ENCODE measurements around the gene PDE11A. TPM values are rescaled to one million over a fixed set of nuclear protein-coding genes. Genes with fewer than 3 reads are reported as not detected.

Gene PDE11A
- total RNA-seq, 2 experiments from 2014 or later: not detected

GRCh38 chr2:177784745-177785067 lies 287.9 kb downstream of the PDE11A start:
- no peak for TF ChIP-seq CTCF (IDR thresholded peaks at IDR 0.05)
- no peak for DNase-seq
- intact Hi-C loops (cut with micrococcal nuclease): no loop called here
- peak overlapping the region; percentile 36 for H3K4me3 Mint-ChIP-seq
- H3K27ac Mint-ChIP-seq: peak overlapping the region; percentile 81
- no peaks in the 10 kb centered on the region for H3K36me3 Mint-ChIP-seq (ENCODE audit: low read depth)
- peak; percentile 25 for ATAC-seq
- H3K27me3 Mint-ChIP-seq: no peaks in the 10 kb centered on the region
- peaks cover 1% of the 10 kb centered on the region for H3K9me3 Mint-ChIP-seq
- CTCF ChIA-PET: interaction anchor here (1.6 kb wide), 1 partner anchor 11 kb away, joined by 7 read pairs; no protein-coding TSS in a partner anchor
- POLR2A ChIA-PET: no interaction called here
- peaks cover 43% of the 10 kb centered on the region for H3K4me1 Mint-ChIP-seq (ENCODE audit: low read depth)

GRCh38 chr2:177783835-177784744 lies 288.5 kb downstream of the PDE11A start:
- Mint-ChIP-seq H3K27me3 (no peaks in the 10 kb centered on the region), H3K4me1 (ENCODE audit: low read depth) (peaks cover 43% of the 10 kb centered on the region), H3K4me3 (peak overlapping the region; percentile 36), H3K36me3 (ENCODE audit: low read depth) (no peaks in the 10 kb centered on the region), H3K27ac (peak overlapping the region; percentile 81), H3K9me3 (peaks cover 1% of the 10 kb centered on the region)
- ChIA-PET CTCF (interaction anchor here (0.7 to 1.6 kb wide), 2 partner anchors 11 to 21 kb away, joined by 3 to 7 read pairs; no protein-coding TSS in a partner anchor), POLR2A (no interaction called here)
- intact Hi-C loops (cut with micrococcal nuclease): no loop called here
- peak; percentile 75 for ATAC-seq
- DNase-seq: peak; percentile 14
- TF ChIP-seq CTCF (IDR thresholded peaks at IDR 0.05): no peak

- Mint-ChIP-seq H3K9me3 (peaks cover 1% of the 10 kb centered on the region), H3K4me3 (no peak overlapping the region), H3K27me3 (no peaks in the 10 kb centered on the region), H3K27ac (no peak overlapping the region), H3K4me1 (ENCODE audit: low read depth) (peaks cover 43% of the 10 kb centered on the region), H3K36me3 (ENCODE audit: low read depth) (no peaks in the 10 kb centered on the region)
- TF ChIP-seq CTCF (IDR thresholded peaks at IDR 0.05): no peak
- DNase-seq (no peak), ATAC-seq (no peak)
- POLR2A ChIA-PET: no interaction called here
- CTCF ChIA-PET: interaction anchor here (0.7 kb wide), 1 partner anchor 20 kb away, joined by 3 read pairs; no protein-coding TSS in a partner anchor
- intact Hi-C loops (cut with micrococcal nuclease): no loop called here
These were observed 289.5 kb downstream of the PDE11A start for GRCh38 chr2:177783091-177783490.

GRCh38 chr2:177782613-177783012 lies 290.0 kb downstream of the PDE11A start:
- Mint-ChIP-seq H3K9me3 (peaks cover 1% of the 10 kb centered on the region), H3K4me1 (ENCODE audit: low read depth) (peaks cover 43% of the 10 kb centered on the region), H3K27me3 (no peaks in the 10 kb centered on the region), H3K36me3 (ENCODE audit: low read depth) (no peaks in the 10 kb centered on the region), H3K4me3 (no peak overlapping the region), H3K27ac (no peak overlapping the region)
- CTCF ChIA-PET: interaction anchor here (1.1 to 2.8 kb wide), 2 partner anchors 10 to 57 kb away, joined by 3 to 11 read pairs; no protein-coding TSS in a partner anchor
- POLR2A ChIA-PET: no interaction called here
- DNase-seq: no peak
- no peak for TF ChIP-seq CTCF (IDR thresholded peaks at IDR 0.05)
- intact Hi-C loops (cut with micrococcal nuclease): no loop called here
- no peak for ATAC-seq

GRCh38 chr2:177778472-177778871 lies 294.1 kb downstream of the PDE11A start:
- ATAC-seq (no peak), DNase-seq (no peak)
- Mint-ChIP-seq H3K27ac (no peak overlapping the region), H3K27me3 (peaks cover 1% of the 10 kb centered on the region), H3K4me1 (ENCODE audit: low read depth) (peaks cover 23% of the 10 kb centered on the region), H3K36me3 (ENCODE audit: low read depth) (no peaks in the 10 kb centered on the region), H3K9me3 (no peaks in the 10 kb centered on the region), H3K4me3 (no peak overlapping the region)
- ChIA-PET CTCF (interaction anchor here (1.3 to 1.4 kb wide), 2 partner anchors 14 to 15 kb away, joined by 3 to 5 read pairs; no protein-coding TSS in a partner anchor), POLR2A (no interaction called here)
- intact Hi-C loops (cut with micrococcal nuclease): no loop called here
- no peak for TF ChIP-seq CTCF (IDR thresholded peaks at IDR 0.05)
